SU-DHL-6 (cell line): ENCODE measurements around the gene ARHGAP20.

Experiments used
- EZH2phosphoT487 ChIP-seq: fragments of 200-600 bp; sonication (generic), shearing (Covaris generic); conservative IDR thresholded peaks from 2 replicates; pipeline ENCODE4 v1.6.1; 2018; ENCODE audit warnings: mild to moderate bottlenecking, antibody characterized with exemption, low read length, moderate library complexity, mixed read lengths
- TF ChIP-seq, protein P1 (sequence below): fragments of 200-600 bp; sonication (generic); IDR thresholded peaks from one replicate; pipeline ENCODE4 v1.5.1; 2017; ENCODE audit warnings: antibody characterized with exemption, mild to moderate bottlenecking, low read length, moderate library complexity; ENCODE audit not compliant: insufficient read depth, poor library complexity, severe bottlenecking

DNA sequence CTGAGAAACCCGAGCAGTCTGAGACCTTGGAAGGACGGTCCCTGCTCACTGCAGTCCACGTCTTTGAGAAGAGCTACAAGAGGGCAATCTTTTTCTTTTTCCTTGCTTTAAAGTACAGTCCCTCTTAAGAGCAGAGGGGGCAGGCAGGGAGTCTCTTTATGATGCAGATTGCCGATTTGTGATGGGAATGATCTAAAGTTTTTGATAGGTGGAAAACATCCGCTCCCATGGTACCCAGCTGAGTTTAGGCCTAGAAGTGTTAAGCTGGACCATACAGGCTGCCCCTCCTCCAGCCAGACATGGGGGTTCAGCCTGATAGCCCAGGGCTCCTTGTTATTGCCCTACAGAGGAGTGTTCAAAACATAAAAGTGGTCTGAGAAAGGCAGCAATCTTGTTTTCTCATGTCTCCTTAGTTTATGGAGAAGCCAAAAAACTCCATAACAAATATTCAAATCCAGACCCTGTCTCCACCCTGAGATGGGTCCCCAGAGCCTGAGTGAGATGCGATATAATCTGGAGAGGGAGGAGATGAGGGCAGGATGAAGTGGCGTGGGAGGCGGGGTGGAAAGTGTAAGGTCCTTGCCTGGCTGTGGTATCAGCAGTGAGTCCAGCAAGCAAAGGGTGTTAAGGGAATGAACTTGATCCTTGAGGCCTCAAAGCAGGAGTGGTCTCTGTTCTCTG is 147.4 kb downstream of the ARHGAP20 start:
- TF ChIP-seq, protein P1, sequence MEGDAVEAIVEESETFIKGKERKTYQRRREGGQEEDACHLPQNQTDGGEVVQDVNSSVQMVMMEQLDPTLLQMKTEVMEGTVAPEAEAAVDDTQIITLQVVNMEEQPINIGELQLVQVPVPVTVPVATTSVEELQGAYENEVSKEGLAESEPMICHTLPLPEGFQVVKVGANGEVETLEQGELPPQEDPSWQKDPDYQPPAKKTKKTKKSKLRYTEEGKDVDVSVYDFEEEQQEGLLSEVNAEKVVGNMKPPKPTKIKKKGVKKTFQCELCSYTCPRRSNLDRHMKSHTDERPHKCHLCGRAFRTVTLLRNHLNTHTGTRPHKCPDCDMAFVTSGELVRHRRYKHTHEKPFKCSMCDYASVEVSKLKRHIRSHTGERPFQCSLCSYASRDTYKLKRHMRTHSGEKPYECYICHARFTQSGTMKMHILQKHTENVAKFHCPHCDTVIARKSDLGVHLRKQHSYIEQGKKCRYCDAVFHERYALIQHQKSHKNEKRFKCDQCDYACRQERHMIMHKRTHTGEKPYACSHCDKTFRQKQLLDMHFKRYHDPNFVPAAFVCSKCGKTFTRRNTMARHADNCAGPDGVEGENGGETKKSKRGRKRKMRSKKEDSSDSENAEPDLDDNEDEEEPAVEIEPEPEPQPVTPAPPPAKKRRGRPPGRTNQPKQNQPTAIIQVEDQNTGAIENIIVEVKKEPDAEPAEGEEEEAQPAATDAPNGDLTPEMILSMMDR = no peak
- TF ChIP-seq EZH2phosphoT487 = no peak
